Adrenal gland (tissue), 5 donors: ENCODE measurements around the gene TRAPPC2B.

Experiments
- CTCF ChIP-seq, 6 experiments: fragments of 450-650 bp in 4 of 6; fragments of 200-600 bp in 2 of 6; sonication (generic) in 1 of 6; IDR thresholded peaks; 1 replicate in 5 of 6; 2 replicates in 1 of 6; pipeline versions ENCODE4 v1.5.1 to v1.8.0; 2016 to 2021; ENCODE audit warnings: antibody characterized with exemption in 6 of 6, mild to moderate bottlenecking in 2 of 6, moderate library complexity in 1 of 6
- POLR2A ChIP-seq, 2 donors: fragments of 450-650 bp; IDR thresholded peaks; one replicate each; pipeline ENCODE4 v1.6.1; 2017; ENCODE audit warnings: antibody characterized with exemption in 2 of 2, mild to moderate bottlenecking in 2 of 2, moderate library complexity in 1 of 2
- donor health status: DM: no; HTN: no; CAD: no.

- TF ChIP-seq CTCF (IDR thresholded peaks at IDR 0.05) (no peak), POLR2A (IDR thresholded peaks at IDR 0.05) (no peak)
Measured at GRCh38 chr19:57342582-57342981, 20.8 kb upstream of the TRAPPC2B start.
